GM12878 (cell line): Measurements from ENCODE around the gene RNASE3. TPM values are rescaled to one million over a fixed set of nuclear protein-coding genes. Genes with fewer than 3 reads are reported as not detected.
"Not testable (repeated sequence)": the region's sequence is repeated elsewhere in the genome, so short reads cannot be mapped to it uniquely, and the experiment has no call there.

ENCODE experiments used
- ATAC-seq: fragments of 200-7000 bp; cut with Tn5 transposase; 3 replicates; pipeline ENCODE4 v1.9.1; 2020; ENCODE audit warnings: mild to moderate bottlenecking, moderate library complexity
- BruUV-seq: library from RNA; stranded (reverse); fragments of 400-500 nt; replicated peaks from 2 replicates; lab custom pipeline; 2021; lab: Mats Ljungman, UMichigan
- CTCF ChIA-PET: fragments of 300-600 bp; sonication (Branson Sonifier 250); formaldehyde crosslinking; extraction: SDS; loops from one replicate; lab custom pipeline; 2021; ENCODE audit warnings: inconsistent platforms; lab: Yijun Ruan, JAX
- POLR2A ChIA-PET: fragments of 350-600 bp; formaldehyde crosslinking; extraction: SDS; loops from one replicate; lab custom pipeline; 2021; ENCODE audit warnings: inconsistent platforms; lab: Charles Lee
- RAD21 ChIA-PET: fragments of 300-600 bp; sonication (Branson Sonifier 250); formaldehyde crosslinking; loops from one replicate; lab custom pipeline; 2023; ENCODE audit warnings: antibody characterized with exemption; ENCODE audit not compliant: unreplicated experiment; lab: Charles Lee
- SMC1A ChIA-PET: fragments of 300-600 bp; sonication (Branson Sonifier 250); formaldehyde crosslinking; loops from one replicate; lab custom pipeline; 2023; ENCODE audit not compliant: unreplicated experiment, uncharacterized antibody; lab: Charles Lee
- DNase-seq: peaks from one replicate; pipeline ENCODE4 v3.0.0-alpha.2; 2011; ENCODE audit warnings: low read depth, low spot score
- FAIRE-seq: peaks from 3 replicates; lab custom pipeline; 2011; peaks lifted over from hg19 to GRCh38; lab: Jason Lieb, UNC
- H2AFZ ChIP-seq: 2 replicates; pipeline ENCODE4 v1.6.0; 2011; ENCODE audit warnings: low read depth, low read length, control low read depth; ENCODE audit not compliant: control insufficient read depth
- H3K27ac ChIP-seq: 2 replicates; pipeline ENCODE4 v1.5.1; 2011; ENCODE audit warnings: control low read depth; ENCODE audit not compliant: control insufficient read depth, insufficient read depth
- H3K27me3 ChIP-seq, 2 experiments: replicated peaks in 1 of 2; 2 replicates each; pipeline versions ENCODE4 v1.6.0 to v1.6.1; 2011; ENCODE audit warnings: low read length in 1 of 2; ENCODE audit not compliant: control insufficient read depth in 2 of 2, insufficient read depth in 2 of 2
- H3K36me3 ChIP-seq, 2 experiments: 2 replicates each; pipeline ENCODE4 v1.5.1; 2011; ENCODE audit warnings: low read length in 1 of 2; ENCODE audit not compliant: control insufficient read depth in 2 of 2, insufficient read depth in 2 of 2
- H3K4me1 ChIP-seq: 2 replicates; pipeline ENCODE4 v1.6.1; 2011; ENCODE audit warnings: mild to moderate bottlenecking, low read length, moderate library complexity, mixed read lengths; ENCODE audit not compliant: control insufficient read depth, insufficient read depth
- H3K4me2 ChIP-seq: 2 replicates; pipeline ENCODE4 v1.6.0; 2011; ENCODE audit warnings: control low read depth; ENCODE audit not compliant: control insufficient read depth, insufficient read depth
- H3K4me3 ChIP-seq: fragments of 200-600 bp; sonication (generic); 2 replicates; pipeline ENCODE4 v1.5.1; 2016
- H3K79me2 ChIP-seq: 2 replicates; pipeline ENCODE4 v1.6.0; 2011; ENCODE audit warnings: low read length; ENCODE audit not compliant: control insufficient read depth, insufficient read depth
- H3K9ac ChIP-seq: 2 replicates; pipeline ENCODE4 v1.8.0; 2011; ENCODE audit warnings: low read length, control low read depth, mixed read lengths; ENCODE audit not compliant: control insufficient read depth, insufficient read depth
- H3K9me3 ChIP-seq: replicated peaks from 3 replicates; pipeline ENCODE4 v1.5.1; 2011; ENCODE audit warnings: mild to moderate bottlenecking, low read length; ENCODE audit not compliant: control insufficient read depth, insufficient read depth
- H4K20me1 ChIP-seq: 2 replicates; pipeline ENCODE4 v1.6.0; 2011; ENCODE audit not compliant: control insufficient read depth, insufficient read depth
- EGR1 ChIP-seq, 2 experiments: IDR thresholded peaks; 1 replicate in 1 of 2; 2 replicates in 1 of 2; pipeline ENCODE4 v1.6.1; 2011 to 2012; ENCODE audit warnings: low read depth in 2 of 2, low read length in 2 of 2, borderline replicate concordance in 1 of 2, mild to moderate bottlenecking in 1 of 2, moderate library complexity in 1 of 2
- SMC3 ChIP-seq: IDR thresholded peaks from 2 replicates; pipeline ENCODE4 v1.6.1; 2011; ENCODE audit warnings: low read length, improper control_type of control experiment, borderline replicate concordance
- SPI1 ChIP-seq: IDR thresholded peaks from 2 replicates; pipeline ENCODE4 v1.6.1; 2011; ENCODE audit warnings: low read depth, mild to moderate bottlenecking, low read length, moderate library complexity, borderline replicate concordance; ENCODE audit not compliant: insufficient read depth
- WGBS: methylation state at CpG from one replicate; pipeline ENCODE4 v1.1.6; 2016; ENCODE audit warnings: low lambda C conversion rate; ENCODE audit not compliant: insufficient replicate concordance, insufficient coverage; ENCODE audit errors: missing lambda C conversion rate; 5-methylcytosine and 5-hydroxymethylcytosine counted together
- in situ Hi-C: fragments of 300-500 bp; cut with MboI; formaldehyde crosslinking; loops from 9 replicates; pipeline ENCODE4 v1.14.3; 2018; ENCODE audit warnings: mixed read lengths
- intact Hi-C: fragments of 100-400 bp; cut with micrococcal nuclease; formaldehyde crosslinking; loops from one replicate; pipeline ENCODE4 v1.14.2; 2022; ENCODE audit not compliant: unreplicated experiment
- polyA plus RNA-seq, 11 experiments: library from polyadenylated mRNA; depleted of rRNA in 4 of 11; unstranded in 6 of 11; stranded (reverse) in 5 of 11; fragments of >200 nt; fragmentation: Nextera tagmentation in 4 of 11; fragmentation: Illumina TruSeq in 1 of 11; extraction: Ambion mirVana in 4 of 11; extraction: Trizol in 1 of 11; gene quantifications; 1 replicate in 1 of 11; 2 replicates in 10 of 11; pipeline versions ENCODE4 v1.2.1 to v1.2.3, GENCODE V29; 2011 to 2016; ENCODE audit warnings: inconsistent platforms in 2 of 11, missing spikeins in 2 of 11, low read depth in 1 of 11
- total RNA-seq, 4 experiments: library from RNA; depleted of rRNA in 3 of 4; stranded (reverse); fragments of >200 nt in 3 of 4; fragmentation: Illumina TruSeq in 1 of 4; extraction: Trizol in 1 of 4; gene quantifications; 2 replicates each; pipeline versions ENCODE4 v1.2.1 to v1.2.3, GENCODE V29; 2013 to 2021
- TF ChIP-seq, protein P1 (sequence below), 3 experiments: IDR thresholded peaks in 2 of 3; conservative IDR thresholded peaks in 1 of 3; 2 replicates each; pipeline ENCODE4 v1.5.1; 2011; ENCODE audit warnings: low read depth in 3 of 3, low read length in 3 of 3, mild to moderate bottlenecking in 3 of 3, control low read depth in 2 of 3, moderate library complexity in 2 of 3, inconsistent platforms in 1 of 3, mixed read lengths in 1 of 3; ENCODE audit not compliant: control insufficient read depth in 2 of 3, insufficient read depth in 1 of 3; ENCODE audit errors: extremely low read depth in 1 of 3
- TF ChIP-seq, protein P2 (sequence below): IDR thresholded peaks from 2 replicates; pipeline ENCODE4 v1.6.1; 2012; ENCODE audit warnings: improper control_type of control experiment, low read depth, low read length; ENCODE audit not compliant: insufficient replicate concordance

The RNASE3 gene
- total and polyA plus RNA-seq, 10 of the 15 experiments (the other 5 are each of a cell fraction or from before 2014, with no cell fraction given) = not detected

GRCh38 chr14:20923766-20924297 lies 32.6 kb downstream of the RNASE3 start:
- SMC1A ChIA-PET, RAD21 ChIA-PET, H3K36me3 ChIP-seq, H3K27ac ChIP-seq, H3K9me3 ChIP-seq, ATAC-seq, FAIRE-seq, H3K4me2 ChIP-seq, H2AFZ ChIP-seq, DNase-seq, CTCF ChIA-PET, in situ Hi-C loops, BruUV-seq, H4K20me1 ChIP-seq, H3K27me3 ChIP-seq, H3K4me1 ChIP-seq, H3K79me2 ChIP-seq, H3K4me3 ChIP-seq, H3K9ac ChIP-seq, POLR2A ChIA-PET, intact Hi-C loops: not testable (repeated sequence)
- WGBS = 0% methylated on average over 2 of the region's 2 CpGs

- Histone ChIP-seq H2AFZ (no peak overlapping the region), H3K4me3 (no peak overlapping the region), H3K9me3 (no peaks in the 10 kb centered on the region), H3K79me2 (no peaks in the 10 kb centered on the region), H3K27me3 (no peaks in the 10 kb centered on the region; a peak in 1 of 4 replicates), H3K4me2 (no peak overlapping the region), H3K4me1 (no peaks in the 10 kb centered on the region), H3K9ac (no peak overlapping the region), H4K20me1 (no peaks in the 10 kb centered on the region), H3K27ac (no peak overlapping the region), H3K36me3 (no peaks in the 10 kb centered on the region)
- ChIA-PET CTCF (interaction anchor here (1.0 kb wide), 1 partner anchor 10 kb away, joined by 3 read pairs; no protein-coding TSS in a partner anchor), RAD21 (no interaction called here), SMC1A (no interaction called here), POLR2A (no interaction called here)
- ATAC-seq = peak; percentile 78
- intact Hi-C loops = no loop called here
- in situ Hi-C loops = no loop called here
- whole genome bisulfite sequencing = 26% methylated on average over 16 of the region's 18 CpGs
- FAIRE-seq = no peak
- BruUV-seq = no TSS peak
- DNase-seq = no peak
- no peak for TF ChIP-seq EGR1 (IDR thresholded peaks at IDR 0.05; ENCODE audit: borderline replicate concordance in 1 of 2, low read depth in 2 of 2, low read length in 2 of 2)
- peak; percentile 17; the same call in 1 of the 2 replicates for TF ChIP-seq SMC3
- TF ChIP-seq, protein P1, sequence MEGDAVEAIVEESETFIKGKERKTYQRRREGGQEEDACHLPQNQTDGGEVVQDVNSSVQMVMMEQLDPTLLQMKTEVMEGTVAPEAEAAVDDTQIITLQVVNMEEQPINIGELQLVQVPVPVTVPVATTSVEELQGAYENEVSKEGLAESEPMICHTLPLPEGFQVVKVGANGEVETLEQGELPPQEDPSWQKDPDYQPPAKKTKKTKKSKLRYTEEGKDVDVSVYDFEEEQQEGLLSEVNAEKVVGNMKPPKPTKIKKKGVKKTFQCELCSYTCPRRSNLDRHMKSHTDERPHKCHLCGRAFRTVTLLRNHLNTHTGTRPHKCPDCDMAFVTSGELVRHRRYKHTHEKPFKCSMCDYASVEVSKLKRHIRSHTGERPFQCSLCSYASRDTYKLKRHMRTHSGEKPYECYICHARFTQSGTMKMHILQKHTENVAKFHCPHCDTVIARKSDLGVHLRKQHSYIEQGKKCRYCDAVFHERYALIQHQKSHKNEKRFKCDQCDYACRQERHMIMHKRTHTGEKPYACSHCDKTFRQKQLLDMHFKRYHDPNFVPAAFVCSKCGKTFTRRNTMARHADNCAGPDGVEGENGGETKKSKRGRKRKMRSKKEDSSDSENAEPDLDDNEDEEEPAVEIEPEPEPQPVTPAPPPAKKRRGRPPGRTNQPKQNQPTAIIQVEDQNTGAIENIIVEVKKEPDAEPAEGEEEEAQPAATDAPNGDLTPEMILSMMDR (IDR thresholded peaks at IDR 0.05 in 2 of 3, conservative IDR thresholded peaks at IDR 0.05 in 1 of 3; ENCODE audit: control insufficient read depth in 2 of 3, extremely low read depth in 1 of 3, insufficient read depth in 1 of 3, low read depth in 3 of 3, low read length in 3 of 3) = peak; percentile 30 to 70 (median 54)
- TF ChIP-seq, protein P2, sequence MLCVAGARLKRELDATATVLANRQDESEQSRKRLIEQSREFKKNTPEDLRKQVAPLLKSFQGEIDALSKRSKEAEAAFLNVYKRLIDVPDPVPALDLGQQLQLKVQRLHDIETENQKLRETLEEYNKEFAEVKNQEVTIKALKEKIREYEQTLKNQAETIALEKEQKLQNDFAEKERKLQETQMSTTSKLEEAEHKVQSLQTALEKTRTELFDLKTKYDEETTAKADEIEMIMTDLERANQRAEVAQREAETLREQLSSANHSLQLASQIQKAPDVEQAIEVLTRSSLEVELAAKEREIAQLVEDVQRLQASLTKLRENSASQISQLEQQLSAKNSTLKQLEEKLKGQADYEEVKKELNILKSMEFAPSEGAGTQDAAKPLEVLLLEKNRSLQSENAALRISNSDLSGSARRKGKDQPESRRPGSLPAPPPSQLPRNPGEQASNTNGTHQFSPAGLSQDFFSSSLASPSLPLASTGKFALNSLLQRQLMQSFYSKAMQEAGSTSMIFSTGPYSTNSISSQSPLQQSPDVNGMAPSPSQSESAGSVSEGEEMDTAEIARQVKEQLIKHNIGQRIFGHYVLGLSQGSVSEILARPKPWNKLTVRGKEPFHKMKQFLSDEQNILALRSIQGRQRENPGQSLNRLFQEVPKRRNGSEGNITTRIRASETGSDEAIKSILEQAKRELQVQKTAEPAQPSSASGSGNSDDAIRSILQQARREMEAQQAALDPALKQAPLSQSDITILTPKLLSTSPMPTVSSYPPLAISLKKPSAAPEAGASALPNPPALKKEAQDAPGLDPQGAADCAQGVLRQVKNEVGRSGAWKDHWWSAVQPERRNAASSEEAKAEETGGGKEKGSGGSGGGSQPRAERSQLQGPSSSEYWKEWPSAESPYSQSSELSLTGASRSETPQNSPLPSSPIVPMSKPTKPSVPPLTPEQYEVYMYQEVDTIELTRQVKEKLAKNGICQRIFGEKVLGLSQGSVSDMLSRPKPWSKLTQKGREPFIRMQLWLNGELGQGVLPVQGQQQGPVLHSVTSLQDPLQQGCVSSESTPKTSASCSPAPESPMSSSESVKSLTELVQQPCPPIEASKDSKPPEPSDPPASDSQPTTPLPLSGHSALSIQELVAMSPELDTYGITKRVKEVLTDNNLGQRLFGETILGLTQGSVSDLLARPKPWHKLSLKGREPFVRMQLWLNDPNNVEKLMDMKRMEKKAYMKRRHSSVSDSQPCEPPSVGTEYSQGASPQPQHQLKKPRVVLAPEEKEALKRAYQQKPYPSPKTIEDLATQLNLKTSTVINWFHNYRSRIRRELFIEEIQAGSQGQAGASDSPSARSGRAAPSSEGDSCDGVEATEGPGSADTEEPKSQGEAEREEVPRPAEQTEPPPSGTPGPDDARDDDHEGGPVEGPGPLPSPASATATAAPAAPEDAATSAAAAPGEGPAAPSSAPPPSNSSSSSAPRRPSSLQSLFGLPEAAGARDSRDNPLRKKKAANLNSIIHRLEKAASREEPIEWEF = no peak
- no peak for TF ChIP-seq SPI1
Observed at GRCh38 chr14:20934148-20934762, 43.1 kb downstream of the RNASE3 start.
